HepG2 (cell line): ENCODE results near the gene TNIP1. TPM values are rescaled to one million over a fixed set of nuclear protein-coding genes. Genes with fewer than 3 reads are reported as not detected.

Experiments used
- ADNP ChIP-seq: sonication (generic); formaldehyde crosslinking; IDR thresholded peaks from 2 replicates; pipeline ENCODE4 v1.4.0; 2020; ENCODE audit warnings: missing genetic modification reagents
- ETV5 ChIP-seq: IDR thresholded peaks from 2 replicates; pipeline ENCODE4 v1.6.1; 2018; ENCODE audit warnings: missing biosample characterization, missing genetic modification reagents, inconsistent platforms, borderline replicate concordance
- FOSL1 ChIP-seq: sonication (generic); formaldehyde crosslinking; IDR thresholded peaks from 2 replicates; pipeline ENCODE4 v1.9.0; 2021; ENCODE audit warnings: missing genetic modification reagents, borderline replicate concordance
- FOXA1 ChIP-seq, 2 experiments: fragments of 450-650 bp in 1 of 2; sonication (generic) in 1 of 2; formaldehyde crosslinking in 1 of 2; IDR thresholded peaks; 2 replicates each; pipeline versions ENCODE4 v1.4.0 to v1.6.1; 2016 to 2020; ENCODE audit warnings: missing genetic modification reagents in 1 of 2
- FOXP1 ChIP-seq, 2 experiments: fragments of 450-650 bp in 1 of 2; IDR thresholded peaks; 2 replicates each; pipeline ENCODE4 v1.6.1; 2017 to 2018; ENCODE audit warnings: antibody characterized with exemption in 1 of 2
- HNF4A ChIP-seq: sonication (generic); formaldehyde crosslinking; IDR thresholded peaks from 2 replicates; pipeline ENCODE4 v1.4.0; 2020; ENCODE audit warnings: missing genetic modification reagents
- HNRNPL ChIP-seq: fragments of 200-400 bp; formaldehyde crosslinking; IDR thresholded peaks from 2 replicates; pipeline ENCODE4 v1.6.1; 2017; ENCODE audit warnings: mild to moderate bottlenecking, low read depth, low read length
- JUND ChIP-seq: sonication (generic); formaldehyde crosslinking; IDR thresholded peaks from 2 replicates; pipeline ENCODE4 v1.8.0; 2022; ENCODE audit warnings: mild to moderate bottlenecking, missing genetic modification reagents
- MED1 ChIP-seq: sonication (generic); formaldehyde crosslinking; IDR thresholded peaks from 2 replicates; pipeline ENCODE4 v1.4.0; 2020; ENCODE audit warnings: missing genetic modification reagents
- NCOR1 ChIP-seq: fragments of 200-600 bp; sonication (generic); IDR thresholded peaks from 2 replicates; pipeline ENCODE4 v1.7.0; 2017; ENCODE audit warnings: antibody characterized with exemption, low read length, borderline replicate concordance
- PHF21A ChIP-seq: sonication (generic); formaldehyde crosslinking; IDR thresholded peaks from 2 replicates; pipeline ENCODE4 v1.5.0; 2020; ENCODE audit warnings: mild to moderate bottlenecking, missing genetic modification reagents
- PPARG ChIP-seq: conservative IDR thresholded peaks from 2 replicates; pipeline ENCODE4 v1.6.1; 2016; ENCODE audit warnings: missing biosample characterization, missing genetic modification reagents
- RXRB ChIP-seq: IDR thresholded peaks from 2 replicates; pipeline ENCODE4 v1.6.1; 2016; ENCODE audit warnings: borderline replicate concordance, missing genetic modification reagents, missing compliant biosample characterization
- SALL1 ChIP-seq: sonication (generic); formaldehyde crosslinking; IDR thresholded peaks from 2 replicates; pipeline ENCODE4 v1.8.0; 2022; ENCODE audit warnings: mild to moderate bottlenecking, missing genetic modification reagents
- SAP130 ChIP-seq: IDR thresholded peaks from 2 replicates; pipeline ENCODE4 v1.6.1; 2016; ENCODE audit warnings: low read depth
- TEAD3 ChIP-seq: optimal IDR thresholded peaks from 2 replicates; pipeline ENCODE3; 2016; ENCODE audit warnings: borderline replicate concordance
- ZNF496 ChIP-seq: sonication (generic); formaldehyde crosslinking; IDR thresholded peaks from 2 replicates; pipeline ENCODE4 v1.8.1; 2023; ENCODE audit warnings: mild to moderate bottlenecking, moderate library complexity, missing genetic modification reagents; ENCODE audit not compliant: insufficient replicate concordance
- ZNF782 ChIP-seq: sonication (generic); formaldehyde crosslinking; IDR thresholded peaks from 2 replicates; pipeline ENCODE4 v1.4.0; 2020; ENCODE audit warnings: missing genetic modification reagents, mild to moderate bottlenecking, borderline replicate concordance
- polyA plus RNA-seq, 8 experiments: library from polyadenylated mRNA; depleted of rRNA in 3 of 8; stranded (reverse) in 7 of 8; unstranded in 1 of 8; fragments of >200 nt; fragmentation: Illumina TruSeq in 4 of 8; extraction: Trizol in 4 of 8; gene quantifications; 2 replicates each; pipeline versions ENCODE4 v1.2.1 to v1.2.3, GENCODE V29; 2011 to 2016; ENCODE audit warnings: low read depth in 4 of 8, missing spikeins in 1 of 8, mixed read lengths in 1 of 8; ENCODE audit not compliant: insufficient read depth in 1 of 8
- total RNA-seq, 5 experiments: library from RNA; depleted of rRNA; stranded (reverse); fragments of >200 nt; fragmentation: Illumina TruSeq; extraction: Trizol; gene quantifications; 2 replicates each; pipeline ENCODE4 v1.2.3, GENCODE V29; 2016; ENCODE audit warnings: low read depth in 1 of 5
- TF ChIP-seq, protein P1 (sequence below): sonication (generic); formaldehyde crosslinking; IDR thresholded peaks from 2 replicates; pipeline ENCODE4 v1.5.0; 2020; ENCODE audit warnings: mild to moderate bottlenecking, missing genetic modification reagents, borderline replicate concordance
- TF ChIP-seq, protein P2 (sequence below): sonication (generic); formaldehyde crosslinking; conservative IDR thresholded peaks from 2 replicates; pipeline ENCODE4 v1.4.0; 2020; ENCODE audit warnings: missing genetic modification reagents
- TF ChIP-seq, protein P3 (sequence below): IDR thresholded peaks from 2 replicates; pipeline ENCODE4 v1.6.1; 2016

The TNIP1 gene
- total and polyA plus RNA-seq, 2 of the 13 experiments (the other 11 are each of a cell fraction or from before 2014, with no cell fraction given) = 26.2 to 45.9 TPM

DNA sequence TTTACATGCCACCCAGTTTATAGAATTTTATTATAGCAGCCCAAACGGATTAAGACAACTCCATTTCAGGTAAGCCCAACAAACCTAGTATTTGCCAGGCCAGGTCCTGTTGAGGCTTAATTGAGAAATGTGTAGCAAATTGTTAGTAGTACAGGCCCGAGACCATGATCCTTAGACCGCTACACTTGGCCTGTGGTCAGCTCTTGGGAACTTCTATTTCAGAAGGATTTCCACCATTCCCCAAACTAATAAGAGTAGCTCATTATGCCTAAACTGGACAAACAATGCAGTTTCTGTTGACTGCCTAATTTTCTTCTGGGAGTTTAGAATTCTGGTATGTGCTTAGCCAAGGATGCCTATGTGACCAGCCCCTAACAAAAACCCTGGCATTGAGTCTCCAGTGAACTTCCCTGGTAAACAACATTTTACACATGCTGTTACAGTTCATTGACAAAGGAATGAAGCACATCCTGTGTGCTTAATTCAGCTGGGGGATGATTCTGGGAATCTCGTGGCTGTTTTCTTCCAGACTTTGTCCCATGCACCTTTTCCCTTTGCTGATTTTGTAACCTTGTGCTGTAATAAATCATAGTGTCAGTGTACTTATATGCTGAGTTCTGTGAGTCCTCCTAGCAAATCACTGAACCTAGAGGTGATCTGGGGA lies 66.0 kb downstream of the TNIP1 start (continued):
- TF ChIP-seq, protein P1, sequence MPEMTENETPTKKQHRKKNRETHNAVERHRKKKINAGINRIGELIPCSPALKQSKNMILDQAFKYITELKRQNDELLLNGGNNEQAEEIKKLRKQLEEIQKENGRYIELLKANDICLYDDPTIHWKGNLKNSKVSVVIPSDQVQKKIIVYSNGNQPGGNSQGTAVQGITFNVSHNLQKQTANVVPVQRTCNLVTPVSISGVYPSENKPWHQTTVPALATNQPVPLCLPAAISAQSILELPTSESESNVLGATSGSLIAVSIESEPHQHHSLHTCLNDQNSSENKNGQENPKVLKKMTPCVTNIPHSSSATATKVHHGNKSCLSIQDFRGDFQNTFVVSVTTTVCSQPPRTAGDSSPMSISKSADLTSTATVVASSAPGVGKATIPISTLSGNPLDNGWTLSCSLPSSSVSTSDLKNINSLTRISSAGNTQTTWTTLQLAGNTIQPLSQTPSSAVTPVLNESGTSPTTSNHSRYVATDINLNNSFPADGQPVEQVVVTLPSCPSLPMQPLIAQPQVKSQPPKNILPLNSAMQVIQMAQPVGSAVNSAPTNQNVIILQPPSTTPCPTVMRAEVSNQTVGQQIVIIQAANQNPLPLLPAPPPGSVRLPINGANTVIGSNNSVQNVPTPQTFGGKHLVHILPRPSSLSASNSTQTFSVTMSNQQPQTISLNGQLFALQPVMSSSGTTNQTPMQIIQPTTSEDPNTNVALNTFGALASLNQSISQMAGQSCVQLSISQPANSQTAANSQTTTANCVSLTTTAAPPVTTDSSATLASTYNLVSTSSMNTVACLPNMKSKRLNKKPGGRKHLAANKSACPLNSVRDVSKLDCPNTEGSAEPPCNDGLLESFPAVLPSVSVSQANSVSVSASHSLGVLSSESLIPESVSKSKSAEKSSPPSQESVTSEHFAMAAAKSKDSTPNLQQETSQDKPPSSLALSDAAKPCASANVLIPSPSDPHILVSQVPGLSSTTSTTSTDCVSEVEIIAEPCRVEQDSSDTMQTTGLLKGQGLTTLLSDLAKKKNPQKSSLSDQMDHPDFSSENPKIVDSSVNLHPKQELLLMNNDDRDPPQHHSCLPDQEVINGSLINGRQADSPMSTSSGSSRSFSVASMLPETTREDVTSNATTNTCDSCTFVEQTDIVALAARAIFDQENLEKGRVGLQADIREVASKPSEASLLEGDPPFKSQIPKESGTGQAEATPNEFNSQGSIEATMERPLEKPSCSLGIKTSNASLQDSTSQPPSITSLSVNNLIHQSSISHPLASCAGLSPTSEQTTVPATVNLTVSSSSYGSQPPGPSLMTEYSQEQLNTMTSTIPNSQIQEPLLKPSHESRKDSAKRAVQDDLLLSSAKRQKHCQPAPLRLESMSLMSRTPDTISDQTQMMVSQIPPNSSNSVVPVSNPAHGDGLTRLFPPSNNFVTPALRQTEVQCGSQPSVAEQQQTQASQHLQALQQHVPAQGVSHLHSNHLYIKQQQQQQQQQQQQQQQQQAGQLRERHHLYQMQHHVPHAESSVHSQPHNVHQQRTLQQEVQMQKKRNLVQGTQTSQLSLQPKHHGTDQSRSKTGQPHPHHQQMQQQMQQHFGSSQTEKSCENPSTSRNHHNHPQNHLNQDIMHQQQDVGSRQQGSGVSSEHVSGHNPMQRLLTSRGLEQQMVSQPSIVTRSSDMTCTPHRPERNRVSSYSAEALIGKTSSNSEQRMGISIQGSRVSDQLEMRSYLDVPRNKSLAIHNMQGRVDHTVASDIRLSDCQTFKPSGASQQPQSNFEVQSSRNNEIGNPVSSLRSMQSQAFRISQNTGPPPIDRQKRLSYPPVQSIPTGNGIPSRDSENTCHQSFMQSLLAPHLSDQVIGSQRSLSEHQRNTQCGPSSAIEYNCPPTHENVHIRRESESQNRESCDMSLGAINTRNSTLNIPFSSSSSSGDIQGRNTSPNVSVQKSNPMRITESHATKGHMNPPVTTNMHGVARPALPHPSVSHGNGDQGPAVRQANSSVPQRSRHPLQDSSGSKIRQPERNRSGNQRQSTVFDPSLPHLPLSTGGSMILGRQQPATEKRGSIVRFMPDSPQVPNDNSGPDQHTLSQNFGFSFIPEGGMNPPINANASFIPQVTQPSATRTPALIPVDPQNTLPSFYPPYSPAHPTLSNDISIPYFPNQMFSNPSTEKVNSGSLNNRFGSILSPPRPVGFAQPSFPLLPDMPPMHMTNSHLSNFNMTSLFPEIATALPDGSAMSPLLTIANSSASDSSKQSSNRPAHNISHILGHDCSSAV = no peak
- no peak for TF ChIP-seq JUND (CRISPR knock-in tag)
- TF ChIP-seq PPARG = peak; percentile 45; the same call in 1 of the 2 replicates
- no peak for TF ChIP-seq ADNP (CRISPR knock-in tag)
- peak; percentile 59; the same call in 1 of the 2 replicates for TF ChIP-seq HNF4A (CRISPR knock-in tag)
- peak; percentile 84 for TF ChIP-seq TEAD3 (CRISPR knock-in tag)
- TF ChIP-seq FOXA1 (IDR thresholded peaks at IDR 0.05) = no peak
- peak; percentile 73 for TF ChIP-seq FOXA1 (CRISPR knock-in tag; IDR thresholded peaks at IDR 0.05)
- 0 out of 2 replicates have a peak, but pooled peaks have one; percentile 37 for TF ChIP-seq PHF21A (CRISPR knock-in tag)
- TF ChIP-seq ZNF782 = no peak
- peak; percentile 54; the same call in 1 of the 2 replicates for TF ChIP-seq RXRB (CRISPR knock-in tag)
- TF ChIP-seq FOSL1 (CRISPR knock-in tag) = no peak
- TF ChIP-seq SAP130 (CRISPR knock-in tag) = peak; percentile 88
- peak; percentile 83; the same call in 1 of the 2 replicates for TF ChIP-seq ETV5 (CRISPR knock-in tag)
- TF ChIP-seq ZNF496 (CRISPR knock-in tag) = no peak
- TF ChIP-seq HNRNPL = no peak
- no peak for TF ChIP-seq FOXP1 (IDR thresholded peaks at IDR 0.05)
- TF ChIP-seq FOXP1 (CRISPR knock-in tag; IDR thresholded peaks at IDR 0.05) = peak; percentile 83
- TF ChIP-seq SALL1 (CRISPR knock-in tag) = peak; percentile 31; the same call in 1 of the 2 replicates
- 0 out of 2 replicates have a peak, but pooled peaks have one; percentile 48 for TF ChIP-seq NCOR1
- TF ChIP-seq, protein P2, sequence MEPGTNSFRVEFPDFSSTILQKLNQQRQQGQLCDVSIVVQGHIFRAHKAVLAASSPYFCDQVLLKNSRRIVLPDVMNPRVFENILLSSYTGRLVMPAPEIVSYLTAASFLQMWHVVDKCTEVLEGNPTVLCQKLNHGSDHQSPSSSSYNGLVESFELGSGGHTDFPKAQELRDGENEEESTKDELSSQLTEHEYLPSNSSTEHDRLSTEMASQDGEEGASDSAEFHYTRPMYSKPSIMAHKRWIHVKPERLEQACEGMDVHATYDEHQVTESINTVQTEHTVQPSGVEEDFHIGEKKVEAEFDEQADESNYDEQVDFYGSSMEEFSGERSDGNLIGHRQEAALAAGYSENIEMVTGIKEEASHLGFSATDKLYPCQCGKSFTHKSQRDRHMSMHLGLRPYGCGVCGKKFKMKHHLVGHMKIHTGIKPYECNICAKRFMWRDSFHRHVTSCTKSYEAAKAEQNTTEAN (CRISPR knock-in tag) = 0 out of 2 replicates have a peak, but pooled peaks have one; percentile 15
- peak; percentile 93 for TF ChIP-seq MED1 (CRISPR knock-in tag)
- TF ChIP-seq, protein P3, sequence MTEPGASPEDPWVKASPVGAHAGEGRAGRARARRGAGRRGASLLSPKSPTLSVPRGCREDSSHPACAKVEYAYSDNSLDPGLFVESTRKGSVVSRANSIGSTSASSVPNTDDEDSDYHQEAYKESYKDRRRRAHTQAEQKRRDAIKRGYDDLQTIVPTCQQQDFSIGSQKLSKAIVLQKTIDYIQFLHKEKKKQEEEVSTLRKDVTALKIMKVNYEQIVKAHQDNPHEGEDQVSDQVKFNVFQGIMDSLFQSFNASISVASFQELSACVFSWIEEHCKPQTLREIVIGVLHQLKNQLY (CRISPR knock-in tag) = 0 out of 2 replicates have a peak, but pooled peaks have one; percentile 31
